Hematopoietic multipotent progenitor cell treated with erythropoietin and hydrocortisone succinate and interleukin-3 and kit ligand, for 15 days (in vitro differentiated cells): ENCODE data around the gene USP24.

Experiments
- DNase-seq: peaks from one replicate; pipeline ENCODE4 v3.0.0-alpha.2; 2015; ENCODE audit warnings: low spot score

The USP24 gene

GRCh38 chr1:55215194-55216021 is at the start of gene USP24:
TSS of gene USP24 (minus strand) at chr1:55215364. CDS start at chr1:55215113, 251 bp downstream.
- DNase-seq, result peak; percentile 86

- no peak for DNase-seq
Observed at GRCh38 chr1:55262822-55263221, 47.7 kb upstream of the USP24 start.

GRCh38 chr1:55259911-55260609 is 44.9 kb upstream of the USP24 start:
- no peak for DNase-seq

- DNase-seq, result no peak
Observed at GRCh38 chr1:55257958-55258357, 42.8 kb upstream of the USP24 start.

- no peak for DNase-seq
Observed at GRCh38 chr1:55255901-55256300, 40.7 kb upstream of the USP24 start.

GRCh38 chr1:55252942-55253589 is 37.9 kb upstream of the USP24 start:
- DNase-seq, result no peak

- no peak for DNase-seq
Observed at GRCh38 chr1:55250399-55251075, 35.4 kb upstream of the USP24 start.

GRCh38 chr1:55249646-55250398 is 34.7 kb upstream of the USP24 start:
- DNase-seq, result no peak

GRCh38 chr1:55246896-55247295 is 31.7 kb upstream of the USP24 start:
- DNase-seq, result no peak

- no peak for DNase-seq
Observed at GRCh38 chr1:55246331-55246730, 31.2 kb upstream of the USP24 start.

GRCh38 chr1:55245781-55246180 is 30.6 kb upstream of the USP24 start:
- no peak for DNase-seq

GRCh38 chr1:55244476-55245099 is 29.4 kb upstream of the USP24 start:
- DNase-seq, result no peak

- no peak for DNase-seq
Observed at GRCh38 chr1:55243655-55244054, 28.5 kb upstream of the USP24 start.

GRCh38 chr1:55239548-55239947 is 24.4 kb upstream of the USP24 start:
- DNase-seq, result no peak

- DNase-seq, result no peak
Observed at GRCh38 chr1:55235722-55236121, 20.6 kb upstream of the USP24 start.

GRCh38 chr1:55234016-55234415 is 18.9 kb upstream of the USP24 start:
- DNase-seq, result no peak

GRCh38 chr1:55233145-55233777 is 18.1 kb upstream of the USP24 start:
- DNase-seq, result no peak

GRCh38 chr1:55232448-55233144 is 17.4 kb upstream of the USP24 start:
- DNase-seq, result no peak

- no peak for DNase-seq
Observed at GRCh38 chr1:55231745-55232144, 16.6 kb upstream of the USP24 start.

- no peak for DNase-seq
Observed at GRCh38 chr1:55230659-55231058, 15.5 kb upstream of the USP24 start.
